ENCODE results near the gene NOVA2. TPM values are rescaled to one million over a fixed set of nuclear protein-coding genes. Genes with fewer than 3 reads are reported as not detected.

The NOVA2 gene
- total RNA-seq = 11.3 TPM

- Histone ChIP-seq H3K27me3 (peaks cover 16% of the 10 kb centered on the region), H3K27ac (peak within 1 kb of the TSS in 1 of 2 donors; percentile 48), H3K36me3 (no peaks in the 10 kb centered on the region)
These were observed at the start of gene NOVA2 for GRCh38 chr19:45973553-45974338. Gene NOVA2, minus strand, starts transcription at chr19:45973865. Its CDS starts 514 bp downstream, at chr19:45973351.

GRCh38 chr19:46023311-46023779 lies 49.7 kb upstream of the NOVA2 start:
- Histone ChIP-seq H3K9me3 (no peaks in the 10 kb centered on the region), H3K4me3 (no peak overlapping the region), H3K4me1 (no peaks in the 10 kb centered on the region), H3K27ac (no peak overlapping the region), H3K36me3 (no peaks in the 10 kb centered on the region), H3K27me3 (peaks cover 7% of the 10 kb centered on the region)
- intact Hi-C loops (cut with DNase I) = no loop called here
- no peak for TF ChIP-seq CTCF (IDR thresholded peaks at IDR 0.05)
- DNase-seq (ENCODE audit: low spot score in 2 of 2) = no peak

More at GRCh38 chr19:45973553-45974338, at the start of gene NOVA2:
- Histone ChIP-seq H3K4me1 (peaks cover 0 to 2% of the 10 kb centered on the region in 2 donors), H3K4me3 (peak within 1 kb of the TSS; percentile 20 to 54), H3K9me3 (no peaks in the 10 kb centered on the region)
- TF ChIP-seq CTCF (IDR thresholded peaks at IDR 0.05) = no peak
- intact Hi-C loops (cut with DNase I) = no loop called here
- DNase-seq (ENCODE audit: low spot score in 2 of 2) = peak in 1 of 2 donors; percentile 68

GRCh38 chr19:46022431-46023310 lies 49.0 kb upstream of the NOVA2 start, which contains the start of gene PGLYRP1:
Gene PGLYRP1, minus strand, starts transcription at chr19:46023053. Its CDS starts 32 bp downstream, at chr19:46023021.
- peak in 1 of 2 donors; percentile 59 for DNase-seq (ENCODE audit: low spot score in 2 of 2)
- intact Hi-C loops (cut with DNase I) = no loop called here
- Histone ChIP-seq H3K4me1 (no peaks in the 10 kb centered on the region), H3K9me3 (no peaks in the 10 kb centered on the region), H3K27me3 (peaks cover 7% of the 10 kb centered on the region), H3K27ac (no peak within 1 kb of the TSS), H3K4me3 (no peak within 1 kb of the TSS), H3K36me3 (no peaks in the 10 kb centered on the region)
- no peak for TF ChIP-seq CTCF (IDR thresholded peaks at IDR 0.05)

- Histone ChIP-seq H3K27ac (no peak overlapping the region), H3K36me3 (no peaks in the 10 kb centered on the region), H3K4me1 (peaks cover 0 to under 1% of the 10 kb centered on the region in 2 donors), H3K27me3 (peaks cover 7% of the 10 kb centered on the region), H3K4me3 (no peak overlapping the region), H3K9me3 (no peaks in the 10 kb centered on the region)
- no peak for DNase-seq (ENCODE audit: low spot score in 2 of 2)
- TF ChIP-seq CTCF (IDR thresholded peaks at IDR 0.05) = no peak
- intact Hi-C loops (cut with DNase I) = no loop called here
These were observed 48.4 kb upstream of the NOVA2 start for GRCh38 chr19:46022061-46022430.

- intact Hi-C loops (cut with DNase I) = no loop called here
- Histone ChIP-seq H3K4me1 (peaks cover 0 to 3% of the 10 kb centered on the region in 2 donors), H3K9me3 (no peaks in the 10 kb centered on the region), H3K36me3 (no peaks in the 10 kb centered on the region), H3K27me3 (peaks cover 7% of the 10 kb centered on the region), H3K4me3 (no peak overlapping the region), H3K27ac (no peak overlapping the region)
- DNase-seq (ENCODE audit: low spot score in 2 of 2) = no peak
- TF ChIP-seq CTCF (IDR thresholded peaks at IDR 0.05) = no peak
These were observed 47.9 kb upstream of the NOVA2 start for GRCh38 chr19:46021531-46022041.

Data from ascending aorta (tissue), 2 donors.